GM19438 (cell line): ENCODE results near the gene BCAS1.

ENCODE experiments used
- ATAC-seq: cut with Tn5 transposase; IDR thresholded peaks from one replicate; pipeline ENCODE4 v1.9.1; 2021; ENCODE audit warnings: low read depth; ENCODE audit not compliant: unreplicated experiment

Gene BCAS1

GRCh38 chr20:53898556-53898931, 171.8 kb downstream of the BCAS1 start:
- no peak for ATAC-seq

GRCh38 chr20:53897884-53898555, 172.4 kb downstream of the BCAS1 start:
- no peak for ATAC-seq

- no peak for ATAC-seq
Observed at GRCh38 chr20:53896647-53897046, 173.7 kb downstream of the BCAS1 start.

DNA sequence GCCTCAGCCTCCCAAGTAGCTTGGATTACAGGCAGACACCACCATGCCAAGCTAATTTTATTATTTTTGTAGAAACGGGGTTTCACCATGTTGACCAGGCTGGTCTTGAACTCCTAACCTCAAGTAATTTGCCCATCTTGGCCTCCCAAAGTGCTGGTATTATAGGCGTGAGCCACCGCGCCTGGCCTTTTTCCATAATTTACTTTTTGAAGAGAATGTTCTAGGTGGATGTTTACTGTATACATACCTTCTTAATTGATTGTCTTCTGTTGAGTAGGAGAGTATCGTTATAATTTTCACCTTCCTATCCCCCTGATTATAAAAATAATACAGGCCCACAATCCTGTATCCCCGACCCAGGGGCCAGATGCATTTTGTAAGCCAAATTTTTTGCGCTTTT, 174.4 kb downstream of the BCAS1 start:
- ATAC-seq, result no peak

- ATAC-seq, result no peak
Observed at GRCh38 chr20:53895385-53895755, 175.0 kb downstream of the BCAS1 start.

- no peak for ATAC-seq
Observed at GRCh38 chr20:53894707-53895384, 175.5 kb downstream of the BCAS1 start.
